ENCODE data around the gene IGFN1.

The IGFN1 gene

GRCh38 chr1:201143726-201144635, 46.6 kb upstream of the IGFN1 start:
- TF ChIP-seq MAX (IDR thresholded peaks at IDR 0.05; ENCODE audit: low read depth, low read length): no peak
- TF ChIP-seq MYC (IDR thresholded peaks at IDR 0.05; ENCODE audit: low read depth, low read length): no peak
- TF ChIP-seq CTCF (IDR thresholded peaks at IDR 0.05; ENCODE audit: low read depth, low read length): no peak
- no peak for TF ChIP-seq POLR2A (IDR thresholded peaks at IDR 0.05; ENCODE audit: extremely low read depth, insufficient read length)
- no peak overlapping the region for H3K4me3 ChIP-seq (ENCODE audit: low read depth, low read length)
- no peak for DNase-seq (ENCODE audit: low read depth)

- DNase-seq (ENCODE audit: low read depth): no peak
- H3K4me3 ChIP-seq (ENCODE audit: low read depth, low read length): no peak overlapping the region
- TF ChIP-seq CTCF (IDR thresholded peaks at IDR 0.05; ENCODE audit: low read depth, low read length) (no peak), MYC (IDR thresholded peaks at IDR 0.05; ENCODE audit: low read depth, low read length) (no peak), MAX (IDR thresholded peaks at IDR 0.05; ENCODE audit: low read depth, low read length) (no peak), POLR2A (IDR thresholded peaks at IDR 0.05; ENCODE audit: extremely low read depth, insufficient read length) (no peak)
These were observed 45.9 kb upstream of the IGFN1 start for GRCh38 chr1:201144701-201145100.

GRCh38 chr1:201145132-201145531, 45.5 kb upstream of the IGFN1 start:
- DNase-seq (ENCODE audit: low read depth): no peak
- no peak for TF ChIP-seq CTCF (IDR thresholded peaks at IDR 0.05; ENCODE audit: low read depth, low read length)
- no peak for TF ChIP-seq MYC (IDR thresholded peaks at IDR 0.05; ENCODE audit: low read depth, low read length)
- TF ChIP-seq POLR2A (IDR thresholded peaks at IDR 0.05; ENCODE audit: extremely low read depth, insufficient read length): no peak
- no peak for TF ChIP-seq MAX (IDR thresholded peaks at IDR 0.05; ENCODE audit: low read depth, low read length)

GRCh38 chr1:201145816-201146215, 44.8 kb upstream of the IGFN1 start:
- no peak overlapping the region for H3K4me3 ChIP-seq (ENCODE audit: low read depth, low read length)
- no peak for DNase-seq (ENCODE audit: low read depth)
- TF ChIP-seq MAX (IDR thresholded peaks at IDR 0.05; ENCODE audit: low read depth, low read length): no peak
- no peak for TF ChIP-seq CTCF (IDR thresholded peaks at IDR 0.05; ENCODE audit: low read depth, low read length)
- no peak for TF ChIP-seq POLR2A (IDR thresholded peaks at IDR 0.05; ENCODE audit: extremely low read depth, insufficient read length)
- no peak for TF ChIP-seq MYC (IDR thresholded peaks at IDR 0.05; ENCODE audit: low read depth, low read length)

More at GRCh38 chr1:201145132-201145531, 45.5 kb upstream of the IGFN1 start:
- no peak overlapping the region for H3K4me3 ChIP-seq (ENCODE audit: low read depth, low read length)

GRCh38 chr1:201146626-201147390, 43.8 kb upstream of the IGFN1 start:
- no peak for TF ChIP-seq POLR2A (IDR thresholded peaks at IDR 0.05; ENCODE audit: extremely low read depth, insufficient read length)
- no peak for TF ChIP-seq MYC (IDR thresholded peaks at IDR 0.05; ENCODE audit: low read depth, low read length)
- TF ChIP-seq MAX (IDR thresholded peaks at IDR 0.05; ENCODE audit: low read depth, low read length): no peak
- TF ChIP-seq CTCF (IDR thresholded peaks at IDR 0.05; ENCODE audit: low read depth, low read length): no peak
- H3K4me3 ChIP-seq (ENCODE audit: low read depth, low read length): no peak overlapping the region
- DNase-seq (ENCODE audit: low read depth): no peak

Measured in NB4 (cell line).